ENCODE measurements around the gene CD247. TPM values are rescaled to one million over a fixed set of nuclear protein-coding genes. Genes with fewer than 3 reads are reported as not detected.

CD247 gene
- total and polyA plus RNA-seq, 2 of the 4 experiments (the other 2 are of a cell fraction) = not detected

- Histone ChIP-seq H2AK5ac (ENCODE audit: low read depth, low read length) (no peak overlapping the region), H2AK9ac (replicated peaks; ENCODE audit: low read depth, low read length, poor library complexity) (no peak overlapping the region), H3K56ac (ENCODE audit: extremely low read depth, insufficient read depth, low read length) (no peak overlapping the region), H3K79me1 (ENCODE audit: low read depth in 1 of 2, low read length in 2 of 2) (no peaks in the 10 kb centered on the region), H3K9me3 (ENCODE audit: control insufficient read depth, insufficient read depth, low read length) (no peaks in the 10 kb centered on the region), H2BK5ac (ENCODE audit: low read depth, low read length, poor library complexity, severe bottlenecking) (no peak overlapping the region), H2BK120ac (ENCODE audit: low read depth, low read length) (no peak overlapping the region), H3K18ac (ENCODE audit: low read depth, low read length) (no peak overlapping the region), H2AFZ (replicated peaks; ENCODE audit: low read length, poor library complexity) (no peak overlapping the region), H3K36me3 (ENCODE audit: control insufficient read depth, insufficient read depth, low read length) (peaks cover 13% of the 10 kb centered on the region), H3K23ac (ENCODE audit: low read depth, low read length) (no peak overlapping the region), H3K27ac (ENCODE audit: insufficient read depth, low read length) (no peak overlapping the region), H2BK15ac (ENCODE audit: low read depth, low read length) (no peak overlapping the region), H3K4ac (ENCODE audit: low read depth, low read length) (no peak overlapping the region), H3K27me3 (ENCODE audit: control insufficient read depth, insufficient read depth, low read length) (no peaks in the 10 kb centered on the region), H3K4me1 (ENCODE audit: control insufficient read depth, insufficient read depth, low read length) (no peaks in the 10 kb centered on the region), H3K9me1 (ENCODE audit: insufficient read depth, low read length) (no peaks in the 10 kb centered on the region), H4K20me1 (ENCODE audit: insufficient read depth, low read length) (no peaks in the 10 kb centered on the region), H4K91ac (ENCODE audit: insufficient read depth, low read depth, low read length) (no peak overlapping the region), H3K4me3 (ENCODE audit: insufficient read depth, low read depth, low read length) (no peak overlapping the region), H3K9ac (ENCODE audit: low read depth, low read length) (no peak overlapping the region), H3K4me2 (ENCODE audit: low read depth, low read length) (no peak overlapping the region), H3K14ac (replicated peaks; ENCODE audit: low read depth, low read length) (no peak overlapping the region), H4K5ac (ENCODE audit: low read depth, low read length) (no peak overlapping the region), H2BK20ac (ENCODE audit: low read depth, low read length) (no peak overlapping the region), H4K8ac (ENCODE audit: low read depth in 2 of 2, low read length in 2 of 2) (no peak overlapping the region)
- ChIA-PET CTCF (no interaction called here), POLR2A (ENCODE audit: unreplicated experiment) (no interaction called here)
- in situ Hi-C loops (cut with MboI; ENCODE audit: low sequenced_read_pairs) = no loop called here
- DNase-seq (no peak), ATAC-seq (ENCODE audit: low read depth) (no peak)
- no TSS peak for BruUV-seq (replicated peaks)
- dilution Hi-C loops (cut with HindIII; ENCODE audit: low sequenced_read_pairs, unreplicated experiment) = no loop called here
- intact Hi-C loops (cut with micrococcal nuclease) = no loop called here
- TF ChIP-seq ELK1 (IDR thresholded peaks at IDR 0.05; ENCODE audit: borderline replicate concordance, low read depth, low read length) (no peak), RCOR1 (IDR thresholded peaks at IDR 0.05; ENCODE audit: insufficient replicate concordance, low read length) (no peak), CHD1 (IDR thresholded peaks at IDR 0.05; ENCODE audit: low read depth, low read length) (no peak), NFE2L2 (IDR thresholded peaks at IDR 0.05; ENCODE audit: low read depth, low read length) (no peak), MAZ (IDR thresholded peaks at IDR 0.05; ENCODE audit: borderline replicate concordance, low read depth, low read length) (no peak), RAD21 (IDR thresholded peaks at IDR 0.05; ENCODE audit: low read length) (no peak), CTCF (conservative IDR thresholded peaks at IDR 0.05; ENCODE audit: low read depth, low read length) (no peak), BHLHE40 (IDR thresholded peaks at IDR 0.05; ENCODE audit: low read depth, low read length) (no peak), CEBPB (IDR thresholded peaks at IDR 0.05; ENCODE audit: low read depth, low read length) (no peak), MAFK (IDR thresholded peaks at IDR 0.05; ENCODE audit: low read depth, low read length) (no peak), RFX5 (IDR thresholded peaks at IDR 0.05; ENCODE audit: low read depth, low read length) (no peak), SMC3 (IDR thresholded peaks at IDR 0.05; ENCODE audit: low read depth, low read length) (no peak), USF2 (IDR thresholded peaks at IDR 0.05; ENCODE audit: low read depth, low read length) (no peak), FOS (IDR thresholded peaks at IDR 0.05; ENCODE audit: low read depth, low read length) (no peak), MXI1 (IDR thresholded peaks at IDR 0.05; ENCODE audit: borderline replicate concordance, low read depth, low read length) (no peak), POLR2A (IDR thresholded peaks at IDR 0.05; ENCODE audit: low read depth, low read length) (no peak)
- WGBS, 2 experiments (ENCODE audit: extremely low coverage in 2 of 2, insufficient read length in 1 of 2) = 85% methylated on average over 2 of the region's 5 CpGs; no CpG with 5 or more reads in 1 of the 2 experiments
These were observed 105.4 kb downstream of the CD247 start for GRCh38 chr1:167412920-167413319.
